Prostate gland (tissue), 2 donors: Measurements from ENCODE around the gene FEM1C. TPM values are rescaled to one million over a fixed set of nuclear protein-coding genes. Genes with fewer than 3 reads are reported as not detected.
A peak's percentile ranks its signal among the peaks of the same experiment; 100 is the strongest.

Experiments
- DNase-seq: peaks from one replicate; pipeline ENCODE4 v3.0.0-alpha.2; 2019; ENCODE audit warnings: low spot score
- H3K27ac ChIP-seq, 2 donors: fragments of 200-600 bp; sonication (generic); 2 replicates each; pipeline ENCODE4 v1.5.1; 2017 to 2019
- H3K27me3 ChIP-seq: fragments of 200-600 bp; sonication (generic); replicated peaks from 2 replicates; pipeline ENCODE4 v1.5.1; 2019; ENCODE audit not compliant: insufficient read depth
- H3K36me3 ChIP-seq, 2 donors: fragments of 200-600 bp; sonication (generic); 1 replicate in 1 of 2; 2 replicates in 1 of 2; pipeline versions ENCODE4 v1.5.1 to v1.8.1; 2017 to 2019
- H3K4me1 ChIP-seq: fragments of 200-600 bp; sonication (generic); replicated peaks from 2 replicates; pipeline ENCODE4 v1.5.1; 2019
- H3K4me3 ChIP-seq, 2 donors: fragments of 200-600 bp; sonication (generic); 2 replicates each; pipeline ENCODE4 v1.5.1; 2017 to 2019
- H3K9me3 ChIP-seq: fragments of 200-600 bp; sonication (generic); 2 replicates; pipeline ENCODE4 v1.5.1; 2017
- CTCF ChIP-seq, 4 experiments: fragments of 200-600 bp in 2 of 4; fragments of 450-650 bp in 2 of 4; sonication (generic) in 2 of 4; IDR thresholded peaks; 1 replicate in 3 of 4; 2 replicates in 1 of 4; pipeline ENCODE4 v1.5.1; 2016 to 2019; ENCODE audit warnings: antibody characterized with exemption in 4 of 4, mild to moderate bottlenecking in 2 of 4, moderate library complexity in 2 of 4
- POLR2A ChIP-seq: fragments of 450-650 bp; IDR thresholded peaks from one replicate; pipeline ENCODE4 v1.6.1; 2016; ENCODE audit warnings: antibody characterized with exemption, mild to moderate bottlenecking
- POLR2AphosphoS5 ChIP-seq: sonication (generic); formaldehyde crosslinking; IDR thresholded peaks from one replicate; pipeline ENCODE4 v1.6.1; 2017; ENCODE audit warnings: antibody characterized with exemption
- WGBS: methylation state at CpG from one replicate; pipeline ENCODE4 v1.1.5; 2018; 5-methylcytosine and 5-hydroxymethylcytosine counted together
- intact Hi-C: fragments of 100-400 bp; cut with DNase I; formaldehyde crosslinking; loops from one replicate; pipeline ENCODE4 v1.14.2; 2022
- total RNA-seq, 2 donors: library from RNA; depleted of rRNA; stranded (reverse); fragments of >200 nt; gene quantifications; one replicate each; pipeline ENCODE4 v1.1.0, GENCODE V29; 2016

FEM1C gene
- total RNA-seq, 2 donors from 2014 or later: 17.4 to 20.8 TPM

GRCh38 chr5:115553082-115553481 lies 8.5 kb upstream of the FEM1C start:
- 97% methylated on average over 4 of the region's 4 CpGs for WGBS
- H3K9me3 ChIP-seq: no peaks in the 10 kb centered on the region
- no peak overlapping the region for H3K27ac ChIP-seq
- H3K4me3 ChIP-seq: no peak overlapping the region
- TF ChIP-seq POLR2AphosphoS5 (no peak), CTCF (IDR thresholded peaks at IDR 0.05) (no peak), POLR2A (no peak)
- DNase-seq: no peak
- intact Hi-C loops: no loop called here
- no peaks in the 10 kb centered on the region for H3K27me3 ChIP-seq
- no peaks in the 10 kb centered on the region for H3K4me1 ChIP-seq
- no peaks in the 10 kb centered on the region for H3K36me3 ChIP-seq

- 82% methylated on average over 4 of the region's 4 CpGs for WGBS
Observed at GRCh38 chr5:115551415-115551814, 6.8 kb upstream of the FEM1C start.

GRCh38 chr5:115549154-115549553 lies 4.6 kb upstream of the FEM1C start:
- H3K27ac ChIP-seq: no peak overlapping the region
- no peaks in the 10 kb centered on the region for H3K36me3 ChIP-seq
- H3K4me1 ChIP-seq: no peaks in the 10 kb centered on the region
- H3K27me3 ChIP-seq: no peaks in the 10 kb centered on the region
- DNase-seq: no peak
- no peaks in the 10 kb centered on the region for H3K9me3 ChIP-seq
- intact Hi-C loops: loop anchor here (10.0 kb wide), 2 partner anchors 76 to 296 kb away; partner anchors contain the start of genes AP3S1, ATG12 and TMED7
- no peak overlapping the region for H3K4me3 ChIP-seq
- 80% methylated on average over 3 of the region's 3 CpGs for WGBS
- no peak for TF ChIP-seq POLR2AphosphoS5
- TF ChIP-seq POLR2A: no peak
- TF ChIP-seq CTCF (IDR thresholded peaks at IDR 0.05): no peak

More at GRCh38 chr5:115551415-115551814, 6.8 kb upstream of the FEM1C start:
- DNase-seq: no peak
- no peak overlapping the region for H3K27ac ChIP-seq
- no peaks in the 10 kb centered on the region for H3K9me3 ChIP-seq
- H3K27me3 ChIP-seq: no peaks in the 10 kb centered on the region
- H3K36me3 ChIP-seq: no peaks in the 10 kb centered on the region
- intact Hi-C loops: no loop called here
- TF ChIP-seq CTCF (IDR thresholded peaks at IDR 0.05) (no peak), POLR2A (no peak), POLR2AphosphoS5 (no peak)
- no peaks in the 10 kb centered on the region for H3K4me1 ChIP-seq
- no peak overlapping the region for H3K4me3 ChIP-seq

GRCh38 chr5:115548683-115549082 lies 4.1 kb upstream of the FEM1C start:
- Histone ChIP-seq H3K36me3 (no peaks in the 10 kb centered on the region), H3K27me3 (no peaks in the 10 kb centered on the region), H3K4me1 (no peaks in the 10 kb centered on the region), H3K4me3 (no peak overlapping the region), H3K27ac (no peak overlapping the region), H3K9me3 (no peaks in the 10 kb centered on the region)
- WGBS: 96% methylated on average over 4 of the region's 4 CpGs
- intact Hi-C loops: loop anchor here (10.0 kb wide), 2 partner anchors 76 to 296 kb away; partner anchors contain the start of genes AP3S1, ATG12 and TMED7
- no peak for DNase-seq
- TF ChIP-seq POLR2AphosphoS5 (no peak), POLR2A (no peak), CTCF (IDR thresholded peaks at IDR 0.05) (no peak)

GRCh38 chr5:115545351-115545882 lies 842 bp upstream of the FEM1C start:
- WGBS: 96% methylated on average over 9 of the region's 9 CpGs
- TF ChIP-seq POLR2AphosphoS5 (no peak), CTCF (IDR thresholded peaks at IDR 0.05) (no peak), POLR2A (no peak)
- Histone ChIP-seq H3K9me3 (no peaks in the 10 kb centered on the region), H3K4me3 (peak overlapping the region in 1 of 2 donors; percentile 3), H3K27ac (peak overlapping the region; percentile 65 to 99), H3K27me3 (no peaks in the 10 kb centered on the region), H3K4me1 (no peaks in the 10 kb centered on the region), H3K36me3 (no peaks in the 10 kb centered on the region)
- DNase-seq: no peak
- intact Hi-C loops: loop anchor here (10.0 kb wide), 2 partner anchors 79 to 299 kb away; partner anchors contain the start of genes AP3S1, ATG12 and TMED7
